GM13976 (cell line): Measurements from ENCODE around the gene EPHA6.
"Not testable (repeated sequence)": the region's sequence is repeated elsewhere in the genome, so short reads cannot be mapped to it uniquely, and the experiment has no call there.

Experiments
- DNase-seq: peaks from one replicate; pipeline ENCODE4 v3.0.0; 2012; ENCODE audit warnings: low spot score
- in situ Hi-C: fragments of 300-500 bp; cut with MboI; formaldehyde crosslinking; loops from one replicate; pipeline ENCODE4 v1.12.0; 2022; ENCODE audit warnings: low sequenced_read_pairs, mixed read lengths, inconsistent platforms; ENCODE audit not compliant: unreplicated experiment
- TF ChIP-seq, protein P1 (sequence below): IDR thresholded peaks from 2 replicates; pipeline ENCODE4 v1.5.1; 2012; ENCODE audit warnings: borderline replicate concordance, mild to moderate bottlenecking; ENCODE audit not compliant: insufficient read depth; ENCODE audit errors: extremely low read depth, missing control alignments, control extremely low read depth

EPHA6 gene

DNA sequence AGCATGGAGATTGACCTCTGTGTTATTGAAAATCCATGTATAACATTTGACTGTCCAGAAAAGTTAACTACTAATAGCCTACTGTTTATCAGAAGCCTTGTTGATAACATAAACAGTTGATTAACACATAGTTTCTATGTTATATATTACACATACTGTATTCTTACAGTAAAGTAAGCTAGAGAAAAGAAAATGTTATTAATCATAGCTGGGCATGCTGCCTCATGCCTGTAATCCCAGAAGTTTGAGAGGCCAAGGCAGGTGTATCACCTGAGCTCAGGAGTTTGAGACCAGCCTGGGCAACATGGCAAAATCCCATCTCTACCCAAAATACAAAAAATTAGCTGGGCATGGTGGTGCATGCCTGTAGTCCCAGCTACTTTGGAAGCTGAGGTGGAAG lies 163.3 kb downstream of the EPHA6 start:
- TF ChIP-seq, protein P1, sequence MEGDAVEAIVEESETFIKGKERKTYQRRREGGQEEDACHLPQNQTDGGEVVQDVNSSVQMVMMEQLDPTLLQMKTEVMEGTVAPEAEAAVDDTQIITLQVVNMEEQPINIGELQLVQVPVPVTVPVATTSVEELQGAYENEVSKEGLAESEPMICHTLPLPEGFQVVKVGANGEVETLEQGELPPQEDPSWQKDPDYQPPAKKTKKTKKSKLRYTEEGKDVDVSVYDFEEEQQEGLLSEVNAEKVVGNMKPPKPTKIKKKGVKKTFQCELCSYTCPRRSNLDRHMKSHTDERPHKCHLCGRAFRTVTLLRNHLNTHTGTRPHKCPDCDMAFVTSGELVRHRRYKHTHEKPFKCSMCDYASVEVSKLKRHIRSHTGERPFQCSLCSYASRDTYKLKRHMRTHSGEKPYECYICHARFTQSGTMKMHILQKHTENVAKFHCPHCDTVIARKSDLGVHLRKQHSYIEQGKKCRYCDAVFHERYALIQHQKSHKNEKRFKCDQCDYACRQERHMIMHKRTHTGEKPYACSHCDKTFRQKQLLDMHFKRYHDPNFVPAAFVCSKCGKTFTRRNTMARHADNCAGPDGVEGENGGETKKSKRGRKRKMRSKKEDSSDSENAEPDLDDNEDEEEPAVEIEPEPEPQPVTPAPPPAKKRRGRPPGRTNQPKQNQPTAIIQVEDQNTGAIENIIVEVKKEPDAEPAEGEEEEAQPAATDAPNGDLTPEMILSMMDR, result no peak
- DNase-seq, result no peak
- in situ Hi-C loops, result no loop called here

DNA sequence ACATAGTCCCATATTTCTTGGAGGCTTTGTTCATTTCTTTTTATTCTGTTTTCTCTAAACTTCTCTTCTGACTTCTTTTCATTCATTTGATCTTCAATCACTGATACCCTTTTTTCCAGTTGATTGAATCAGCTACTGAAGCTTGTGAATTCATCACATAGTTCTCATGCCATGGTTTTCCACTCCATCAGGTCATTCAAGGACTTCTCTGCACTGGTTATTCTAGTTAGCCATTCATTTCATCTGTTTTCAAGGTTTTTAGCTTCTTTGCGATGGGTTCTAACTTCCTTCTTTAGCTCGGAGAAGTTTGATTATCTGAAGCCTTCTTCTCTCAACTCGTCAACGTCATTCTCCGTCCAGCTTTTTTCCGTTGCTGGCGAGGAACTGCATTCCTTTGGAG lies 169.3 kb downstream of the EPHA6 start:
- DNase-seq, in situ Hi-C loops: not testable (repeated sequence)

DNA sequence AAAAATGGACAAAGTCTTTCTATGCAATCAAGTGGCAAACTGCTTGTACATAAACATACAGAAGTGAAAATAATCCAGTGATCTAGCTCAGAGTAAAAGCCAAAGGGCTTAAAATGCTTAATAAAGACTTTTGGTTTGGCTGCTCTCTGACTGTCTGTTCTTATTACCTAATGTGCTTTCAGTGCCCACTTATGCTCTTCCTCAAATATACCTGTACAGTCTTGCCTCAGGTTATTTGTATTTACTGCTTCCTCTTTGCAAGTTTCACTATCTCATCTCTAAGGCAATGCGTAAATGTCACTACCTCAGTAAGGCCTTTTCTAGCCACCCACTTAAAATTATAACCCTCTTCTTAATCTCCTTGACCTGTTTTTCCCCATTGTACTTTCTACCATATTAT lies 171.8 kb downstream of the EPHA6 start:
- TF ChIP-seq, protein P1, result no peak
- in situ Hi-C loops, result no loop called here

DNA sequence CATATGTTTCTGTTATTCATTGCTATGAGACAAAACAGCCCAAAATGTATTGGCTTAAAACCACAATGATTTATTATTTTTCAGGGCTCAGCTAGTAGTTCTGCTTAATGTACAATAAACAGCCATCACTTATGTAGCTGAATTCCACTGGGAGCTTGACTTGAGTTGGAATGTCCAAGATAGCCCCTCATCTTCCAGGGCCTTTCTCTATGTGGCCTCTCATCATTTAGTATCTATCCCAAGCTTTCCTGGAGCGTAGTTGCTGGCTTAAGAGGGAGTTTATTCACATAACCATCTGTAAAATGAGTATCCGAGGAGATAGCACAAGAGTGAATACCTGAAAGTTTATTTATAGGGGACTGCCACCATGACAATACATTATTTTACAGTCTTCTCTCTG lies 176.8 kb downstream of the EPHA6 start:
- in situ Hi-C loops, result no loop called here
- TF ChIP-seq, protein P1, result no peak
- no peak for DNase-seq

More for the DNA sequence above, 171.8 kb downstream of the EPHA6 start:
- DNase-seq, result no peak

DNA sequence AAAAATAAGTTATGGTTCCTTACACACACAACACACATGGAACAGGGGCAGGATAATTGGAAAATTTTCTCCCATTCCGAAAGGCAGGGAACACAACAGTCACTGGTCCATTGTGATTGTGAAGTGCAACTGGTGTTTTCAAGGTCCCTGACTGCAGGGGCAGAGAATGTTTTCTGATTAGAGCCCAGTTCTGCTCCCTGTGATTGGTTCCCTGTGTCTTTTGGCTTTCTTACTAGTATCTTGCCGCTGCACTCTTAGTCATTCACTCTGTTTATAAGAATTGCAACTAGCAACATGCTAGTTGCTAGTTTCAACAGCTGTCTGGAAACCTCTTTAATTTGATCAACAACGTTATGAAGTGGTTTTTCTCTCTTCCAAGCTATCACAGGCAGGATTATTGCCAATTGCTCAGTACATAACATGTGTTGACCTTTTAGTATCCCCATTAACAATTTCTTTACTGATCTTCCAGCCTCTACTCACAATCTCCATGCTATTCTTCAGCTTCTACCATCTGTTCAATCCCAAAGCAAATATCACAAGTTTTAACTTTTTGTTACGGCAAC lies 177.5 kb downstream of the EPHA6 start:
- no peak for DNase-seq
- TF ChIP-seq, protein P1, result no peak
- in situ Hi-C loops, result no loop called here

DNA sequence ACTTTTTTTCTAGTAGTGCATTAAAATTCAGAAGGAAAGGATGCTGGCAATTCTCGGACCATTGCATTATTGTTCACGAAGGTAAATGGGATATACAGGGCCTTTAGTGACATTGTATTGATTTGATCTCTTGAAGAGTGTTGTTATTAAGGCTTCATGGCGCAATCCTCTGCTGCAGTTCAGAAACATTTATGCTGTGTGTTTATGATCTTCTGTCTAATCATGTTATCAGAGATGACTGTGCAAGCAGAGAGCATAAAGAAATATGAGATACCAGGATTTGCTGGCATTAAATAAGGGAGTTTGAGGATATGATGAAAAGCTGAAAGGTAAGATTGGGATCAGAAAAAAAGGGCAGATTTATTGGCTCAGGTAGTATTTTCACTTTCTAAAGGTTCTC lies 180.6 kb downstream of the EPHA6 start:
- in situ Hi-C loops, result no loop called here
- no peak for DNase-seq
- TF ChIP-seq, protein P1, result no peak

DNA sequence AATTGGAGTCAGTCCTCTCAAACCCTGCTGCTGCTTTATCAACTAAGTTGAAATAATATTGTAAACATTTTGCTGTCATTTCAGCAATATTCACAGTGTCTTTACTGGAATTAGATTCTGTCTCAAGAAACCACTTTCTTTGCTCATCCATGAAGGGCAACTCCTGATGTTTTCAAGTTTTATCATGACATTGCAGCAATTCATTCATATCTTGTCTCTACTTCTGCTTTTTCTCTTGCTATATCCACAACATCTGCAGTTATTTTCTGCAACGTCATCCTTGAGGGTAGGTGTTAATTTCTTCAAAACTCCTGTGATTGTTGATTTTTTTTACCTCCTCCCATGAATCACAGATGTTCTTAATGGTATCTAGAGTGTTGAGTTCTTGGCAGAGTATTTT lies 181.6 kb downstream of the EPHA6 start:
- in situ Hi-C loops, result no loop called here
- DNase-seq, result no peak
- TF ChIP-seq, protein P1, result no peak
